Psoas muscle (tissue), 8 donors: ENCODE measurements around the gene COL23A1. TPM values are rescaled to one million over a fixed set of nuclear protein-coding genes. Genes with fewer than 3 reads are reported as not detected.

Experiments used
- ATAC-seq, 4 donors: fragments of 200-7000 bp; cut with Tn5 transposase; one replicate each; pipeline ENCODE4 v1.9.1; 2020; ENCODE audit warnings: moderate library complexity in 3 of 4, mild to moderate bottlenecking in 2 of 4
- DNase-seq, 2 donors: peaks; one replicate each; pipeline ENCODE4 v3.0.0-alpha.2; 2020
- H3K27ac ChIP-seq: fragments of 200-600 bp; one replicate; pipeline ENCODE4 v1.8.0; 2022
- H3K27me3 ChIP-seq, 3 donors: fragments of 200-600 bp in 1 of 3; one replicate each; pipeline versions ENCODE4 v1.6.1 to v1.8.0; 2013 to 2022; ENCODE audit warnings: low read length in 2 of 3, mild to moderate bottlenecking in 2 of 3, moderate library complexity in 1 of 3; ENCODE audit not compliant: insufficient read depth in 3 of 3
- H3K36me3 ChIP-seq, 2 donors: fragments of 200-600 bp in 1 of 2; one replicate each; pipeline versions ENCODE4 v1.6.1 to v1.8.0; 2013 to 2022; ENCODE audit warnings: low read depth in 1 of 2, mild to moderate bottlenecking in 1 of 2, moderate library complexity in 1 of 2; ENCODE audit not compliant: insufficient read depth in 1 of 2
- H3K4me1 ChIP-seq: fragments of 200-600 bp; one replicate; pipeline ENCODE4 v1.8.0; 2022
- H3K4me3 ChIP-seq: fragments of 200-600 bp; one replicate; pipeline ENCODE4 v1.8.0; 2022; ENCODE audit warnings: mild to moderate bottlenecking
- H3K9me3 ChIP-seq: fragments of 200-600 bp; one replicate; pipeline ENCODE4 v1.8.0; 2022
- WGBS, 3 donors: extraction: QIAGEN DNeasy Blood & Tissue Kit; methylation state at CpG; one replicate each; pipeline versions ENCODE4 v1.1.6 to v1.1.7; 2013; 5-methylcytosine and 5-hydroxymethylcytosine counted together
- intact Hi-C, 2 donors: fragments of 100-400 bp; cut with DNase I; formaldehyde crosslinking; loops; one replicate each; pipeline versions ENCODE4 v1.11.0 to v1.14.2; 2022
- polyA plus RNA-seq, 3 donors: library from polyadenylated mRNA; stranded (reverse); fragments of 200-250 nt; gene quantifications; one replicate each; pipeline ENCODE4 v1.2.3, GENCODE V29; 2013
- total RNA-seq, 4 donors: library from RNA; stranded (reverse); fragmentation: NEBNext Ultra II Directional in 2 of 4; extraction: Animal tissue kit (Norgen Biotek cat#: 25700) in 2 of 4; gene quantifications; one replicate each; pipeline versions ENCODE4 v1.2.1 to v1.2.4, GENCODE V29; 2021 to 2023
- TF ChIP-seq, protein P1 (sequence below): fragments of 200-600 bp; IDR thresholded peaks from one replicate; pipeline ENCODE4 v1.8.0; 2022; ENCODE audit warnings: antibody characterized with exemption
- donor health status: healthy with polysubstance abuse.
- donor health status: DM: no; HTN: no; CAD: no; lungs with moderate emphysema.
- donor health status: Bipolar disorder and iron deficiency.
- donor health status: healthy.
- donor health status: DM: yes; HTN: yes; CAD: no.
- donor health status: DM: no; HTN: no; CAD: no.
- donor health status: DM: no; HTN: no; CAD: no.
- donor health status: DM: yes; HTN: yes; CAD: no.

COL23A1 gene
- total and polyA plus RNA-seq, 7 donors: 0.66 to 3.0 (median 1.2) TPM

DNA sequence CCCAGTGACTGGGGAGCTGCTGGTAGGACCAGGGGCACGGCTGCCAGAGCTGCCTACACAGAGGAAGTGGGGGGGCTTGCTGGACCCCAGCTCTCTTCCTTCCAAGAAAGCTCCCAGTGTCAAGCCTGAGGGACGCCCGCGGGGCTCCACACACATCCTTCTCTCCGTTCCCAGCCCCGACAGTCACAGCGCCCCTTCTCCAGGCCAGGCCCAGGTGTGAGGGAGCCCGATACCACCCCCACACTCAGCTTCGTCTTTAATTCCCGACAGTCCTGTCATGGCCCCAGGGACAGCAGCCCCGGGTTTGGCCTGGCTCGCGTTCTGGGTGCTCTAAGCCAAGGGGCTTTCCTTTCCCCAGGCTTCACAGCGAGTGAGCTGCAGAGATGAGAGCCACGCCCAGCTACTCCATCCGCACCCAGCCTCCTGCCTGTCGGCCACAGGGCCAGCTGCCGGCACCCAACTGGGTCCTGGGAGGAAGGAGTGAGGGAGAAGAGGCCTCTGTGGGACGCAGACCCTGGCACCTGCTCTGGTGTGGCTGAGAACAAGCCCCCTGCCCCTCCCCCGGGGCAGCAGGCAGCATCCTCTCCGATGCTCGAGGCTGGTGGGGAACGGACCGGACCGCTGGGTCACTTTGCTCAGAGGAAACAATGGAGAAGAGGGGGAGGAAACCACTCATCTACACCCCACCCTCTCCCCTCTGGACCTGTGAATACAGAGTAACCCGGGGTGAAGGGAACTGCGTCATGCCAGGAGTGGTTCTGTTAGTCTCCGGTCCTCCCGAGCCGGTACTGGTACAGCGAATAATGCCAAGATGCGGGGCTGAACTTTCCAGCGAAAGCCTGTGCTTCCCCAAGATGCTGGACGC is 303.7 kb downstream of the COL23A1 start:
- Histone ChIP-seq H3K4me1 (peaks cover 4% of the 10 kb centered on the region), H3K27me3 (peaks cover 0 to 30% (median 5%) of the 10 kb centered on the region in 3 donors), H3K4me3 (no peak overlapping the region), H3K9me3 (peaks cover 12% of the 10 kb centered on the region), H3K27ac (no peak overlapping the region), H3K36me3 (no peaks in the 10 kb centered on the region)
- 77 to 79% (median 78%) methylated on average over 34 of the region's 34 CpGs for WGBS, 3 donors
- ATAC-seq (no peak), DNase-seq (peak; percentile 5 to 46)
- intact Hi-C loops: loop anchor here in 1 of 2 donors (10.0 kb wide), 1 partner anchor 298 kb away; no protein-coding TSS in a partner anchor
- TF ChIP-seq, protein P1, sequence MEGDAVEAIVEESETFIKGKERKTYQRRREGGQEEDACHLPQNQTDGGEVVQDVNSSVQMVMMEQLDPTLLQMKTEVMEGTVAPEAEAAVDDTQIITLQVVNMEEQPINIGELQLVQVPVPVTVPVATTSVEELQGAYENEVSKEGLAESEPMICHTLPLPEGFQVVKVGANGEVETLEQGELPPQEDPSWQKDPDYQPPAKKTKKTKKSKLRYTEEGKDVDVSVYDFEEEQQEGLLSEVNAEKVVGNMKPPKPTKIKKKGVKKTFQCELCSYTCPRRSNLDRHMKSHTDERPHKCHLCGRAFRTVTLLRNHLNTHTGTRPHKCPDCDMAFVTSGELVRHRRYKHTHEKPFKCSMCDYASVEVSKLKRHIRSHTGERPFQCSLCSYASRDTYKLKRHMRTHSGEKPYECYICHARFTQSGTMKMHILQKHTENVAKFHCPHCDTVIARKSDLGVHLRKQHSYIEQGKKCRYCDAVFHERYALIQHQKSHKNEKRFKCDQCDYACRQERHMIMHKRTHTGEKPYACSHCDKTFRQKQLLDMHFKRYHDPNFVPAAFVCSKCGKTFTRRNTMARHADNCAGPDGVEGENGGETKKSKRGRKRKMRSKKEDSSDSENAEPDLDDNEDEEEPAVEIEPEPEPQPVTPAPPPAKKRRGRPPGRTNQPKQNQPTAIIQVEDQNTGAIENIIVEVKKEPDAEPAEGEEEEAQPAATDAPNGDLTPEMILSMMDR: no peak

DNA sequence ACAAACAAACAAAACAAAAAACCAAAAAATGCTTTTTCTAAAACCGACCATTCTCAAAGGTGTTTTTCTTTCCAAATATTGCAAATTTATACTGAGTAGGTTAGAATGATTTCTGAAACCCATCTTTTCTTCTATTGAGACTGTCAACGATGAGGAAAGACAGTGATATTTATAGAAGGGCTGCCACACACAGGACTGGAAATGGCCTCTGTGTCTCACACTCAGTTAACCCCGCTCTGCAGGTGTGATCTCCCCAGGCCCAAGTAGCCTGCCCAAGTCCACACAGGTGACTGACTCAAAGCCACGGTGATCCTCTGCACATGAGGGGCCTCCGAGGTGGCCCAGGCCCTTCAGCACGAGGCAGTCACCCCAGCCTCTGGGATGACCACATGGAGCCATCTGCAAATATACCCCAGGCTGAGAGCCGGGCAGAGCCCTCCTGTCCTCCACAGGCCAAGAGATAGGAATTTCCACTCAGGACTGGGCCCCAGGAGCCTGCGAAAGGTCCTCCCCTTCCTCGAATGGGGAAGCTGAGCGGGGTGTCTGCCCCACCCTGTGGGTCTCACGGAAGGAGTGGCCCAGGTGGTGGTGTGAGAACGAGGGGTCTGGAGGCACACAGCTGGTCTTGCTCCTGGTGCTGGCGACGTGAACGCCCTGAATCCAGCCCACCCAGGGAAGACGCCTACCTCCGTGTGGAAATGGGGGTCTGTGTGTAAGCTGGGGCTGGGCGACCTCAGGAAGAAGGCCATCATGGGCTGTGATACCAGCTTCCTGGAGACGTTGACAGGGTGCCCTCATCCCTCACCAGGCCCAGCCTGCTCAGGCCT is 304.6 kb downstream of the COL23A1 start:
- TF ChIP-seq, protein P1: no peak
- WGBS, 3 donors: 87 to 90% (median 90%) methylated on average over 18 to 19 of the region's 19 CpGs
- intact Hi-C loops: loop anchor here in 1 of 2 donors (10.0 kb wide), 1 partner anchor 299 kb away; no protein-coding TSS in a partner anchor
- no peak overlapping the region for H3K27ac ChIP-seq
- H3K9me3 ChIP-seq: peaks cover 12% of the 10 kb centered on the region
- peaks cover 0 to 22% (median 2%) of the 10 kb centered on the region in 3 donors for H3K27me3 ChIP-seq
- no peak for ATAC-seq
- no peaks in the 10 kb centered on the region for H3K36me3 ChIP-seq
- DNase-seq: peak; percentile 2 to 29
- no peak overlapping the region for H3K4me3 ChIP-seq
- peaks cover 4% of the 10 kb centered on the region for H3K4me1 ChIP-seq

DNA sequence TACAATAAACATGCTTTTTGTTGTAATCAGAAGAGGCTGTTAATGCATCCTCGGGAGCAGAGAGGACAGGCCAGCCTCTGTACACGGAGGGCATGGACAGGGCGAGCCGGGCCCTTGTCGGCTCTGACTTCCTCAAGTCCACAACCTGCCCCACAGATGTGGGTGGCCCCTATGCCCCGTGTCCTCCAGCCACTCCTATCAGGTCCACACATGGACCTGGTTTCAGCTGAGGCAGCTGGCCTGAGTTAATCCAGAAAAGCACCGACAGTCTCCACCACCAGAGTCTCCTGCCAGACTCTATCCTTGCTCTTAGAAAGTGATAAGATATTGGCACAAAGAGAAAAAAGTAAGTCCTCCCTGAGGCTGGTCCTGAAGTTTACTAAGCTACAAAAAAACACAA is 305.2 kb downstream of the COL23A1 start:
- H3K4me3 ChIP-seq: no peak overlapping the region
- WGBS, 3 donors: 80 to 90% (median 80%) methylated on average over 7 of the region's 7 CpGs
- peaks cover 0 to 16% (median 2%) of the 10 kb centered on the region in 3 donors for H3K27me3 ChIP-seq
- peaks cover 4% of the 10 kb centered on the region for H3K4me1 ChIP-seq
- TF ChIP-seq, protein P1: no peak
- no peak for ATAC-seq
- H3K9me3 ChIP-seq: peaks cover 12% of the 10 kb centered on the region
- H3K27ac ChIP-seq: no peak overlapping the region
- H3K36me3 ChIP-seq: no peaks in the 10 kb centered on the region
- intact Hi-C loops: loop anchor here in 1 of 2 donors (10.0 kb wide), 1 partner anchor 300 kb away; no protein-coding TSS in a partner anchor
- peak in 1 of 2 donors; percentile 8 for DNase-seq

DNA sequence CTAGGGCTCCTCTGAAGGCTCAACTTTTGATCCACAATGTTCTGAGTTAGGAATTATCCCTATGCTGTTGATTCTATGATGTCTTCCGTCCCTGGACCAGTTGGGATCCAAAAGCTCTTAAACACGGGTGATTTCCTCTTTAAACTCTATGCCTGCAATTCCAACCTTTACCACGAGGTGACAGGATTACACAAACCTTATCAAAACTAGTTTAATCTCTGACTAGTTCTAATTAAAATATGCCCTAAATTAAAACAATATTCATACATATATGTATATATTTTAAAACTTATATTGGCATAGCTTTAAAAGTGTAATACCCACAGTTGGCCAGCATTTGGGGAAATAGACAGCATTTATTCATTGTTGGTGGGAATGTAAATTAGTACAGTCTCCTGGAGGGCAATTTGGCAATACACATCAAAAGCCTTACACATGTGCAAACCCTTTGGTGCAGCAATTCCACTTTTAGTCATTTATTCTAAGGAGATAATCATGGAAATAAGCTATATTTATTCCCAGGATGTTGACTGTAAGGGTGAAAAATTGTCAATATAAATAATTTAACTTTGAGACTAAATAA is 306.0 kb downstream of the COL23A1 start:
- Histone ChIP-seq H3K4me1 (peaks cover 4% of the 10 kb centered on the region), H3K9me3 (peaks cover 12% of the 10 kb centered on the region), H3K36me3 (no peaks in the 10 kb centered on the region), H3K4me3 (no peak overlapping the region), H3K27ac (no peak overlapping the region), H3K27me3 (peaks cover 0 to 14% (median 2%) of the 10 kb centered on the region in 3 donors)
- intact Hi-C loops: loop anchor here in 1 of 2 donors (10.0 kb wide), 1 partner anchor 301 kb away; no protein-coding TSS in a partner anchor
- WGBS, 3 donors: 44 to 60% (median 57%) methylated on average over 3 of the region's 3 CpGs
- TF ChIP-seq, protein P1: peak; percentile 59
- DNase-seq (no peak), ATAC-seq (no peak)
